MM.1S (cell line): Measurements from ENCODE around the gene PLXND1.

ENCODE experiments used
- EZH2 ChIP-seq: fragments of 300-600 bp; sonication (generic); optimal IDR thresholded peaks from 2 replicates; pipeline ENCODE3; 2017; ENCODE audit warnings: low read depth, mild to moderate bottlenecking, antibody characterized with exemption, low read length, mixed read lengths
- TF ChIP-seq, protein P1 (sequence below): fragments of 300-600 bp; sonication (generic); IDR thresholded peaks from 2 replicates; pipeline ENCODE4 v1.5.1; 2016; ENCODE audit warnings: antibody characterized with exemption, low read length, mixed read lengths

DNA sequence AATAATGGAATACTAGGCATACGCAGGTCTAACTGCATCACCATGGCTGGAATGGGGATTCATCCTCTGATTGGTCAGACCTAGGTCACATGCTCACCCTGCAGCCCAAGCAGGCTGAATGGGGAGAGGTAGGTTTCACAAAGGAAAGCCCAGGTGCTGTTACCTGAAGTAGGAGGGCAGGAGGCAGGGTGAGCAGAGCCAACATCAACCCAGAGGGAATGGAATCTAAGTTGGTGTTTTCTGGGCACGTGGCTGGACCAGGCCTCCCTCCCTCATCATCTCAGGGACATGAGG lies 70.2 kb downstream of the PLXND1 start:
- TF ChIP-seq, protein P1, sequence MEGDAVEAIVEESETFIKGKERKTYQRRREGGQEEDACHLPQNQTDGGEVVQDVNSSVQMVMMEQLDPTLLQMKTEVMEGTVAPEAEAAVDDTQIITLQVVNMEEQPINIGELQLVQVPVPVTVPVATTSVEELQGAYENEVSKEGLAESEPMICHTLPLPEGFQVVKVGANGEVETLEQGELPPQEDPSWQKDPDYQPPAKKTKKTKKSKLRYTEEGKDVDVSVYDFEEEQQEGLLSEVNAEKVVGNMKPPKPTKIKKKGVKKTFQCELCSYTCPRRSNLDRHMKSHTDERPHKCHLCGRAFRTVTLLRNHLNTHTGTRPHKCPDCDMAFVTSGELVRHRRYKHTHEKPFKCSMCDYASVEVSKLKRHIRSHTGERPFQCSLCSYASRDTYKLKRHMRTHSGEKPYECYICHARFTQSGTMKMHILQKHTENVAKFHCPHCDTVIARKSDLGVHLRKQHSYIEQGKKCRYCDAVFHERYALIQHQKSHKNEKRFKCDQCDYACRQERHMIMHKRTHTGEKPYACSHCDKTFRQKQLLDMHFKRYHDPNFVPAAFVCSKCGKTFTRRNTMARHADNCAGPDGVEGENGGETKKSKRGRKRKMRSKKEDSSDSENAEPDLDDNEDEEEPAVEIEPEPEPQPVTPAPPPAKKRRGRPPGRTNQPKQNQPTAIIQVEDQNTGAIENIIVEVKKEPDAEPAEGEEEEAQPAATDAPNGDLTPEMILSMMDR: no peak
- TF ChIP-seq EZH2: no peak
